Fibroblast of lung (primary cell): ENCODE data around the gene SERPINB5.

ENCODE experiments used
- CTCF ChIP-seq, 2 donors: IDR thresholded peaks in 1 of 2; conservative IDR thresholded peaks in 1 of 2; 1 replicate in 1 of 2; 2 replicates in 1 of 2; pipeline ENCODE4 v1.5.1; 2011 to 2012; ENCODE audit warnings: low read length in 2 of 2, control low read depth in 1 of 2, inconsistent platforms in 1 of 2, low read depth in 1 of 2, mild to moderate bottlenecking in 1 of 2
- EZH2 ChIP-seq: IDR thresholded peaks from 2 replicates; pipeline ENCODE4 v1.5.1; 2012; ENCODE audit warnings: low read length, control low read depth, mild to moderate bottlenecking; ENCODE audit errors: missing control alignments

- TF ChIP-seq CTCF (conservative IDR thresholded peaks at IDR 0.05 in 1 of 2, IDR thresholded peaks at IDR 0.05 in 1 of 2; ENCODE audit: low read depth in 1 of 2, low read length in 2 of 2), result no peak
- no peak for TF ChIP-seq EZH2
Observed at GRCh38 chr18:63532471-63532870, 55.7 kb downstream of the SERPINB5 start.
